ENCODE results near the gene GAL3ST1.
"Not testable (repeated sequence)": the region's sequence is repeated elsewhere in the genome, so short reads cannot be mapped to it uniquely, and the experiment has no call there.

GAL3ST1 gene, protein sequence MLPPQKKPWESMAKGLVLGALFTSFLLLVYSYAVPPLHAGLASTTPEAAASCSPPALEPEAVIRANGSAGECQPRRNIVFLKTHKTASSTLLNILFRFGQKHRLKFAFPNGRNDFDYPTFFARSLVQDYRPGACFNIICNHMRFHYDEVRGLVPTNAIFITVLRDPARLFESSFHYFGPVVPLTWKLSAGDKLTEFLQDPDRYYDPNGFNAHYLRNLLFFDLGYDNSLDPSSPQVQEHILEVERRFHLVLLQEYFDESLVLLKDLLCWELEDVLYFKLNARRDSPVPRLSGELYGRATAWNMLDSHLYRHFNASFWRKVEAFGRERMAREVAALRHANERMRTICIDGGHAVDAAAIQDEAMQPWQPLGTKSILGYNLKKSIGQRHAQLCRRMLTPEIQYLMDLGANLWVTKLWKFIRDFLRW

DNA sequence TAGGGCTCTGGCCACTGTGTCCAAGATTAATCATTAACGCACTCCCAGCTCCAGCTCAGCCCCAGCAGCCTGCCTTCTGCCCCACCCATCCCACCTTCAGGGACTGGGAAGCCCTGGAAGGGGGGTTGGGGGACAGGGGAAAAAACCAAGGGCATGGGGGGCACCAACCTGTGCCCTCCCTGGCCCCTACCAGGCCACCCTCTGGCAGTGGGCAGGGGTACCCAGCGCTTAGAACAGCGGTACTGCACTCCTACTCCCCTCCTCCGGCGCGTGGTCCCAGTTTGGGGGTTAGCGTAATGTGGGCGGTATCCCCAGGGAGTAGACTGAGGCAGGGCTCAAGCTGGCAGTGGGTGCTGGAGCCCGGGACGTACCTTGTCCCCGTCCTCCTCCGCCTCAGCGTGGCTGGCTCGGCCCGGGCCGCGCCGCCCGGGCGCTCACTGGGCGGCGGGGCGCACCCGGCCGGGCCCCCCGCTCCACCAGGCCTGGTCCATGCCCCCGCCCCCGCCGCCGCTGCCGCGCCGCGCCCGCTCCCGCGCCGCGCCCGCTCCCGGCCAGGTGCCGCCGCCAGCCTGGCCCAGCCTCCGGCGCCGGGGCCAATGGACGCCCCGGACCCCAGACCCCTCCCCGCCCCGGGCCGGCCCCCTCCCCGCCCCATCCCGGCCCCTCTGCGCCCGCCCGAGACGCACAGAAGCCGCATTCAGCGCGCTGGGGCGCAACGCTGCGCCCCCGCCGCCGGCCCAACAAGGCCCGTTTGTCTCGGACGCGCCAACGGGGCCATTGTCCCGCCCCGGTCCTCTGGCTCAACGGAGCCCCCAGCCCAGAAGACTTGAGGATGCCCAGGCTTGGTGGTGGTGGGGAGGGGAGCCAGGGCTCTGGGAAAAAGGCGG is at the start of gene GAL3ST1:
TSS of gene GAL3ST1 (minus strand) at position 571 of the 887 bp plus-strand sequence. CDS start 17,273 bp downstream, outside the sequence.
- no peak for DNase-seq

- not testable (repeated sequence) for DNase-seq
Measured at GRCh38 chr22:30619909-30620308, 45.4 kb upstream of the GAL3ST1 start.

DNA sequence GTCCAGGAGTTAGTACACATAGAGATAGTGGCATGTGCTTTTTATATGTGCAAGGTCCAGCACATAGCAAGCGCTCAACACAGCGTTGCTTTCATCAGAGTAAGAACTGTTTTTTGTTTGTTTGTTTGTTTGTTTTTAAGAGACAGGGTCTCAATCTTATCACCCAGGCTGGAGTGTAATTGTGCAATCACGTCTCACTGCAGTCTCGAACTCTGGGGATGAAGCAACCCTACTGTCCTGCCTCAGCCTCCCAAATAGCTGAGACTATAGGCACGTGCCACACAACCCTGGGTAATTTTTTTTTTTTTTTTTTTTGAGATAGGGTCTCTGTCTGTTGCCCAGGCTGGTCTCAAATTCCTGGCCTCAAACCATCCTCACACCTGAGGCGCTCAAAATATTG is 43.4 kb upstream of the GAL3ST1 start:
- no peak for DNase-seq

DNA sequence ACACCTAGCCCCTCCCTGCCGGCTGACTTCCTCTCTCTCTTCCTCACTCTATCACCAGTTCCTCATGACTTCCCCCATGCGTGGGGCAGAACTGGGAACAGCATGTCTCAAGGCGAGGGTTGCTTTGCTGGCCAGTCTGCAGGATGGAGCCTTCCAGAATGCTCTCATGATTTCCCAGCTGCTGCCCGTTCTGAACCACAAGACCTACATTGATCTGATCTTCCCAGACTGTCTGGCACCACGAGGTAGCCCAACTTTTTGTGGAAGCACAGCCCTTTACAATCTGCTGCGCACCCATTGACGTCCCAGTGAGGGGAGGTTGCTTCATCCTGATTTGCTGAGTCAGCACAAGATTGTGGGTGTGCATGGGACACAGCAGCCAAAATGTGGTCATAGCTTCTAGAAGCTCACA is 41.1 kb upstream of the GAL3ST1 start:
- no peak for DNase-seq

DNA sequence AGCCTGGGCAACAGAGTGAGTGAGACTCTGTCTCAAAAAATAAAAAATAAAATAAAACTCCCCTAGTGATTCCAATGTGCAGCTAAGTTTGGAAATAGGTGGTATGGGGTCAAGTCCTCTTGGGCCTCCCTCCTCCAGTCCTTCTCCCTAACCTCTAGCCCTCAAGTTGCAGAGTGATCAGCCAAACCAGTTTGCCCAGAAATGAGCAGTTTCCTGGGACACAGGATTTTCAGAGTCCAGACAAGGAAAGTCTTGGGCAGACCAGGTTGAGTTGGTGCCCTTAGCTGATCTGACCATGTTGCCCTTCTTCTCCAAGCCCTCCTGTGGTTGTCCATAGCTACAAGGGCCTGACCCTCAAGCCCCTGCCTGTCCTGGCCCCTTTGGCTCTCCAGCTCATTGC is 40.4 kb upstream of the GAL3ST1 start:
- DNase-seq = no peak

- DNase-seq = no peak
Measured at GRCh38 chr22:30614268-30614667, 39.8 kb upstream of the GAL3ST1 start.

DNA sequence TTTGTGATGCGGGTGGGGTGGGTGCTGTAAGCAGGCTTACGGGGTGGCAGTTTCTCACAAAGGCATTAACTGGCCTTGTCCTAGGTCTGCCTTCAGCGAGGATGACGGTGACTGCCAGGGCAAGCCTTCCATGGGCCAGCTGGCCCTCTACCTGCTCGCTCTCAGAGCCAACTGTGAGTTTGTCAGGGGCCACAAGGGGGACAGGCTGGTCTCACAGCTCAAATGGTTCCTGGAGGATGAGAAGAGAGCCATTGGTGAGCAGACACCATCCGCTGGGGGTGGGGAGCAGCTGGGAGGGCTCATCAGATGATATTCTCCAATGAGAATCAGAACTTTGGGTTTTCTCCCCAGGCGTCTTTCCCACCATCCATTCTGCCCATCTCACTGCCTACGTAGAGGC is 38.3 kb upstream of the GAL3ST1 start:
- DNase-seq = no peak

DNA sequence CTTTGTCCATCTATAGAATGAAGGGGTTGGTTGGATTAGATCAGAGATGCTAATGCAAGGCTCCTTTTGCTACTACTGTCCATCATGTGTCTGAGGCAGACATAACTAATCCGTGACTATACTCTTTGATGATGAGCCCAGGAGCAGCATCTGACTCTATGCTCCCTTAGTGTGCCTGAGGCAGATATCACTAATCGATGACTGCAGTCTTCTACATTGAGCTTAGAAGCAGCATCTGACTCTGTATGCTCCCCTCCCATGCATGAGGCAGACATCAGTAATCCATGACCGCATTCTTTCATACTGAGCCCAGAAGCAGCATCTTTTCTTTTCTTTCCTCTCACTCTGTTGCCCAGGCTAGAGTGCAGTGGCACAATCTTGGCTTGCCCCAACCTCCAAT is 36.7 kb upstream of the GAL3ST1 start:
- DNase-seq = no peak

DNA sequence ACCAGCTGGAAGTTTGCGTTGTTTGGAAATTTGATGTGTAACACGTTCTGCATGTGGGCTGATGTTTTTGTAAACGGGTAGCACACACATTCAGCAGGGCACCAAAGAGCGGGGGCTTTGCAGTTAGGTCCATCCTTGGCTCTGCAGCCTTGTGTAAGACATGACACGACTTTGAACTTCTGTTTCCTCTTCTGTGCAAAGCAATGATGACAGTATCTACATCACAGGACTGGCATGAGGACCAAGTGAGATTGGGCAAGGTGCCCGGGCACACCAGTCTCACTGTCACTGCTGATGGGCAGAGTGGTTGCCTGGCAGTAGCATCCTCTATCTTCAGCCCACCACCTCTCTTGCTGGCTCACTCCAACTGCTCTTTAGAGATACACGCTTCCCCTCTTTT is 35.8 kb upstream of the GAL3ST1 start:
- no peak for DNase-seq

DNA sequence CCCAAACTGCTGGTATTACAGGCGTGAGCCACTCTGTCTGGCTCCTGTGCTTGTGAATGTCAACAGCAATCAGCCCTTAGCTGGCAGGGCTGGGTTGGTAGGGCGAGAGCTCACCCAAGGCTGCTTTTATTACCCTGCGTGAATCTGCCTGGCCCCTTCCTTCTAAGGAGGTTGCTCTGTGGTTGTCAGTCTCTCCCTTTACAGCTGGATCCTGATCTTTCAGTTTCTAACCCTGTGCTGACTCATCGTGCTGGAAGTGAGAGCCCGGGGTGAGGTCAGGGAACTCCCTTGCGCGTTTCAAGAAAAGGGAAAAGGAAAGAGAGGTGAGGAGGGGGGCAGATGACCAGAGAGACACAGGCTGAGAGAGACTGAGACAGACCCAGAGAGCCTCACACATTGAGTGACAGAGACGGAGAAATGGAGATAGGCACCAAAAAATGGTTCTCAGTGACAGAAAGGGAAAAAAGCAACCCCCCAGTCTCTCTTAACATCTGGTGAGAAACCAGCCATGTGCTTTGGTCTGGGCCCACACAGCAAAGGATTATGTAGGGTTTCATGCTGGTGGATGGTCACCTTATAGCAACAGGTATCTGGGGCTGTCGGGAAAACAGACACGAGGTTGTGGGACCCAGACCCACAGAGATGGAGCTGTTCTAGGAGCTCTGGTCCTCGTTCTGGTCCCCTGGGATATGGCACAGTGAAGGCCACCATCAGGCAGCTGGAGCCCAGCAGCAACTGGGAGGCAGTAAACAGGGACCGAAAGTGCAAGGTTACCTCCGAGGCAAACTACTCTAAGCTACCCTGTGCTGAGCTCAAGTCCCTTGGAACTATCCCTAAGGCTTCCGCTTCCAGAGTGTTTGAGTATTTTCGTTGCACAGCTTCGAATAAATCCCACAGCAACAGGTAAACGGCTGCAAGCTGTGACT is 35.1 kb upstream of the GAL3ST1 start:
- no peak for DNase-seq

DNA sequence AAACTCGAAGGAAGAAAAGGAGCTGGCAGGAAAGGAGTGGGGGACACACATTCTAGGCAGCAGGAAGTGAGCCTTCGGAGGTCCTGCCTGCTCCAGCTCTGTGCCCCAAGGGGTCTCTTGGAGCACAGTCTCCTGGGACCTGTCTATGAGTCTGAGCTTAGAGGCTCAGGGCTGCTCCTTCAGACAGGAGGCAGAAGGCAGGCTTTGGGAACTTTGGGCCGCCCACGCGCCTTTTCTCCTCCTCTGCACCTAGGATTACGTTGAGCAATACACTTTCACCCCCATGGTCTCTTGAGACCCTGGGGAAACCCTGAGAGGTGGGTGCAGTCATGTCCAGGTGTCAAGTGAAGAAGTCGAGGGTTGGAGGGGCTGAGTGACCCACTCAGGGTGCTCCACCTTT is 33.5 kb upstream of the GAL3ST1 start:
- DNase-seq = no peak

DNA sequence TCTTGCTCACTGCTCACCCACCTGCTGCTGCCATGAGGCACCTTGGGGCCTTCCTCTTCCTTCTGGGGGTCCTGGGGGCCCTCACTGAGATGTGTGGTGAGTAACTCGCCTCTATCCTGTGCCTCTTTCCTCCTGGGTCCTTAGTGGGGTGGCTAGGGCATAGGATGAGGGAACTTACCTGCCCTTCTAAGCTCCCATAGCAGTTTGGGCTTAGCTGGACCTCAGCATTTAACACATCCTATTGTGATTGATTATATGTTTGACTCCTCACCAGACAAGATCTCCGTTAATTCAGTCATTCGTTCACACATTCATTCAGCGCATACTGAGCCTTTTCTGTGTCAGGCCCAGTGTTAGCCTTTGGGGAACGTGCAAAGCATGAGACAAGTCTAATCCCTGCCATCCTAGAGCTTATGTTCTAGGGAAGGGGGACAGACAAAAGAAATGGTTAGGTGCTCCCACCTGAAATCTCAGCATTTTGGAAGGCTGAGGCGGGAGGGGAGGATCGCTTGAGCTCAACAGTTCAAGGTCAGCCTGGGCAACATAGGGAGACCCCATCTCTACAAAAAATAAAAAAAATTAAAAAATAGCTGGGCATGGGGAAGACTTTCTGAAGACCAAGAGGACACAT is 33.0 kb upstream of the GAL3ST1 start:
- DNase-seq = no peak

GRCh38 chr22:30606455-30607299 is 32.2 kb upstream of the GAL3ST1 start, which contains the start of gene TCN2:
TSS of gene TCN2 (plus strand) at chr22:30607174. CDS start at chr22:30607332, 158 bp downstream.
- peak; percentile 36 for DNase-seq

DNA sequence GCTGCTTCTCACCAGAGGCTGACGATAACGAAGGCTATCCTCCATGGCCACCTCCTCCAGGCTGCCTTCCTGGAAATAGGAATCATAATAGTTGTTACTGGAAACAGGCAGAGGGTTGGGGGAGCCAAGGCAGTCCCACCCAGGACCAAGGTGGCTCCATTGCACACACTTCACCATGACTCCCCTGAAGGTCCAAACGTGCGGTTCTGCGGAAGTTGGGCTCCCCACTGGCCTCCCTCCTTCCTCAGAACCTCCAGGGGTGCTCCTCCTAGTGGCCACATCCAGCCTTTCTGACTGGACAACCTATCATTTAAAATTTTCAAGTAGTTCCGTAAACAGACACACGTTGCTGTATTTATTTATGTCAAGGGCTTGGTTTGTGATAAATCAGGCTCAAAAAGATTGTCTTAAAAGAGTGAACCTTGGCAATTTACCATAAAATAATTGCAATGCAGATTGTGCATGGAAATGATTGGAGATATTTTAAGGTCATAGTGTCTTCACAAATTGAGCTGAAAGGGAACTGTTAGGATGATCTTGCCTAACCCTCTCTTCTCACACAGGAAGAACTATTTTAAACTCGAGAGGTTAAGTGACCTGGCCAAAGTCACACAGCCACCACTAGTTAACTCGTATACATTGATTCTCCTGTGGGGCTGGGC is 31.1 kb upstream of the GAL3ST1 start:
- DNase-seq = peak; percentile 17

DNA sequence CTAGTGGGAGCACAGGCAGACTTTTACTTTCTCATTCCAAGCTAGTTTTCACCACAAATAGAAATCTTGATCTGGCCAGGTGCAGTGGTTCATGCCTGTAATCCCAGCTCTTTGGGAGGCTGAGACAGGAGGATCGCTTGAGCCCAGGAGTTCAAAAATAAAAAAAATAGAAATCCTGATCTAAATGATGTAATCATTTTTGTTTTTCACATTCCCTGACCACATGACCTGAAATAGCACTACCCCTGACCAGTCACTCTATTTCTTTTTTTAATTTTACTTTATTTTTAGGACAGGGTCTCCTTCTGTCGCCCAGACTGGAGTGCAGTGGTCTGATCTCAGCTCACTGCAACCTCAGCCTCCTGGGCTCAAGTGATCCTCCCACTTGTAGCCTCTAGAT is 30.3 kb upstream of the GAL3ST1 start:
- no peak for DNase-seq

DNA sequence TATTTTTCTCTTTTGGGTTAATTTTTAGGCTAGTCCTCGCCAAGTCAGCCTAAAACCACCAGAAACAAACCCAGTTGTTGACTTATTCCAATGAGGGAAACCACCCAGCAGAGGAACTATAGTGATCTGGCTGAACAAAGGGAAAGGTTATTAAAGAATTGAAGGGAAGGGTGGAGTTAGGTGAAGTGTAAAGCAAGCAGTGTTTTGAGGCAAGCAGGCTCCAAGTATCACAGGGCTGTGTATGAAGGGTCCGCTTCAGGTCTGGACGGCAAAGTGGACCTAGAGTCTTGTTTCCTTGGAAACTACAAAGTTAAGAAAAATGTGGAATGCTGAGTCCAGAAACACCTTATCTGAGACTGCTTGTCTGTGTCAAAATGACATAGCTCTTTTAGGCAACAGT is 29.3 kb upstream of the GAL3ST1 start:
- DNase-seq = no peak

- DNase-seq = peak; percentile 32
Measured at GRCh38 chr22:30602049-30602448, 27.6 kb upstream of the GAL3ST1 start.

DNA sequence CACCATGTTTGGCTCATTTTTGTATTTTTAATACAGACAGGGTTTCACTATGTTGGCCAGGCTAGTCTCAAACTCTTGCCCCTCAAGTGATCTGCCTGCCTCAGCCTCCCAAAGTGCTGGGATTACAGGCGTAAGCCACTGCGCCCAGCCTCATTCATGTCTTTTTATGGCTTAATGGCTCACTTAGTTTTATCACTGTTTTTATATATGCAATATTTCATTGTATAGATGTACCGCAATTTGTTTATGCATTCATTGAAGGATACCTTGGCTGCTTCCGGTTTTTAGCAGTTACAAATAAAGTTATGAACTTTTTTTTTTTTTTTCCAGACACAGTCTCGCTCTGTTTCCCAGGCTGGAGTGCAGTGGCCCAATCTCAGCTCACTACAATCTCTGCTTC is 27.0 kb upstream of the GAL3ST1 start:
- DNase-seq = no peak

DNA sequence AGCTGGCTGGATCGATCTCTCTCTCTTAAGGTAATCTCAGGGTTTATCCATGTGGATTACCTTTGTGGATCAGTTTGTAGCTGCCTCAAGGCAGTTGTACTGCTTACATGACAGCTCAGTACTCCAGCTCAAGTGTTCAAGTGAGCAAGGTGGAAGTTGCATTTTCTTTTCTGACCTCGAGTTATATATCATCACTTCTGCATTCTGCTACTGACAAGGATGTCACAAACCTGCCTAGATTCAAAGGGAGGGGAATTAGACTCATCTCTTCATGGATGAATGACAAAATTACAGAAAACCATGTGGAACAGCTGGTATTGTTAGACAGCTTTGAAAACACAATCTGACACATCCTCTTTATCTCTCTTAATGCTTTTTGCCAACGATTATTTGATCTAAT is 26.5 kb upstream of the GAL3ST1 start:
- DNase-seq = no peak

DNA sequence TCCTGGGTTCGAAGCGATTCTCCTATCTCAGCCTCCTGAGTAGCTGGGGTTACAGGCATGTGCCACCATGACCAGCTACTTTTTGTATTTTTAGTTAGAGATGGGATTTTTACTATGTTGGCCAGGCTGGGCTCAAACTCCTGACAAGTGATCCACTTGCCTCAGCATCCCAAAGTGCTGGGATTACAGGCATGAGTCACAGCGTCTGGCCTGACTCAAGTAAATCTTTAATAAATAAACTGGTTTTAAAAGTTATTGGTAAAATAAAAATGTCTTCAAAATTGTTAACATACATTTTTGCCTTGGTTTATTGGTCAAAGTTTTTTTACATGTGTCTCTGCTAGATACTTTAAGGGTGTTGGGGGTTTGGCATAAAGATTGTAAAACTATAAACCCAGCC is 24.5 kb upstream of the GAL3ST1 start:
- DNase-seq = no peak

GRCh38 chr22:30596886-30597285 is 22.4 kb upstream of the GAL3ST1 start:
- no peak for DNase-seq

Data from NCI-H1436 (cell line).